OCI-LY7 (cell line): ENCODE results near the gene METTL26. TPM values are rescaled to one million over a fixed set of nuclear protein-coding genes. Genes with fewer than 3 reads are reported as not detected.

Experiments
- BruUV-seq: library from RNA; stranded (reverse); fragments of 400-500 nt; replicated peaks from 2 replicates; lab custom pipeline; 2021; lab: Mats Ljungman, UMichigan
- CTCF ChIA-PET: fragments of 300-600 bp; sonication (Branson Sonifier 250); formaldehyde crosslinking; loops from one replicate; lab custom pipeline; 2022; ENCODE audit warnings: antibody characterized with exemption; ENCODE audit not compliant: unreplicated experiment; lab: Charles Lee
- POLR2A ChIA-PET: fragments of 300-600 bp; sonication (Branson Sonifier 250); formaldehyde crosslinking; loops from one replicate; lab custom pipeline; 2022; ENCODE audit warnings: antibody characterized with exemption; lab: Charles Lee
- DNase-seq: peaks from one replicate; pipeline ENCODE4 v3.0.0-alpha.2; 2015; ENCODE audit warnings: low spot score
- H2AFZ ChIP-seq: fragments of 200-600 bp; sonication (generic), shearing (Covaris generic); 2 replicates; pipeline ENCODE4 v1.6.1; 2014; ENCODE audit warnings: mild to moderate bottlenecking, antibody characterized with exemption, low read length, moderate library complexity
- H3K27ac ChIP-seq: fragments of 200-600 bp; sonication (generic); 2 replicates; pipeline ENCODE4 v1.5.1; 2014; ENCODE audit warnings: mixed run types, low read depth, mild to moderate bottlenecking, moderate library complexity, low read length, inconsistent platforms; ENCODE audit not compliant: poor library complexity, severe bottlenecking
- H3K36me3 ChIP-seq: fragments of 200-600 bp; sonication (generic); 2 replicates; pipeline ENCODE4 v1.6.1; 2014; ENCODE audit warnings: mild to moderate bottlenecking, antibody characterized with exemption, low read length, moderate library complexity, mixed read lengths; ENCODE audit not compliant: insufficient read depth
- H3K4me1 ChIP-seq: fragments of 200-600 bp; sonication (generic); 2 replicates; pipeline ENCODE4 v1.5.1; 2014; ENCODE audit warnings: mild to moderate bottlenecking, low read length; ENCODE audit not compliant: insufficient read depth, poor library complexity, severe bottlenecking
- H3K4me2 ChIP-seq: fragments of 200-600 bp; sonication (generic); 2 replicates; pipeline ENCODE4 v1.6.1; 2014; ENCODE audit warnings: mild to moderate bottlenecking, low read length
- H3K4me3 ChIP-seq: fragments of 200-600 bp; sonication (generic); 2 replicates; pipeline ENCODE4 v1.5.1; 2014; ENCODE audit warnings: mild to moderate bottlenecking, low read depth, low read length; ENCODE audit not compliant: poor library complexity, severe bottlenecking
- H3K79me2 ChIP-seq: fragments of 200-600 bp; sonication (generic); 2 replicates; pipeline ENCODE4 v1.6.1; 2016; ENCODE audit warnings: low read depth, mild to moderate bottlenecking, low read length, moderate library complexity, mixed read lengths; ENCODE audit not compliant: insufficient read depth
- H3K9me2 ChIP-seq: fragments of 200-600 bp; sonication (generic); 2 replicates; pipeline ENCODE4 v1.6.1; 2016; ENCODE audit warnings: mild to moderate bottlenecking, low read length, mixed read lengths; ENCODE audit not compliant: insufficient read depth
- H3K9me3 ChIP-seq: fragments of 200-600 bp; sonication (generic); 2 replicates; pipeline ENCODE4 v1.6.1; 2014; ENCODE audit warnings: mild to moderate bottlenecking, mixed run types, low read length, mixed read lengths
- H4K20me1 ChIP-seq: fragments of 200-600 bp; sonication (generic); 2 replicates; pipeline ENCODE4 v1.6.1; 2014; ENCODE audit warnings: mild to moderate bottlenecking, antibody characterized with exemption, low read length, moderate library complexity, mixed read lengths; ENCODE audit not compliant: insufficient read depth
- EZH2phosphoT487 ChIP-seq: fragments of 200-600 bp; sonication (generic); IDR thresholded peaks from 2 replicates; pipeline ENCODE4 v1.6.1; 2018; ENCODE audit warnings: low read depth, borderline replicate concordance, mild to moderate bottlenecking, mixed run types, antibody characterized with exemption, low read length, moderate library complexity, mixed read lengths
- intact Hi-C: fragments of 100-400 bp; cut with micrococcal nuclease; formaldehyde crosslinking; loops from one replicate; pipeline ENCODE4 v1.10.0; 2022; ENCODE audit not compliant: unreplicated experiment
- total RNA-seq, 2 experiments: library from RNA; depleted of rRNA in 1 of 2; stranded (reverse); fragments of >200 nt in 1 of 2; shearing (Covaris generic) in 1 of 2; gene quantifications; 2 replicates each; pipeline ENCODE4 v1.2.3, GENCODE V29; 2014 to 2022
- TF ChIP-seq, protein P1 (sequence below): fragments of 200-600 bp; sonication (generic); conservative IDR thresholded peaks from 2 replicates; pipeline ENCODE4 v1.5.1; 2014; ENCODE audit warnings: mild to moderate bottlenecking, antibody characterized with exemption, low read length, moderate library complexity, mixed read lengths

Gene METTL26
- total RNA-seq, 2 experiments from 2014 or later: 99.0 to 152 TPM

DNA sequence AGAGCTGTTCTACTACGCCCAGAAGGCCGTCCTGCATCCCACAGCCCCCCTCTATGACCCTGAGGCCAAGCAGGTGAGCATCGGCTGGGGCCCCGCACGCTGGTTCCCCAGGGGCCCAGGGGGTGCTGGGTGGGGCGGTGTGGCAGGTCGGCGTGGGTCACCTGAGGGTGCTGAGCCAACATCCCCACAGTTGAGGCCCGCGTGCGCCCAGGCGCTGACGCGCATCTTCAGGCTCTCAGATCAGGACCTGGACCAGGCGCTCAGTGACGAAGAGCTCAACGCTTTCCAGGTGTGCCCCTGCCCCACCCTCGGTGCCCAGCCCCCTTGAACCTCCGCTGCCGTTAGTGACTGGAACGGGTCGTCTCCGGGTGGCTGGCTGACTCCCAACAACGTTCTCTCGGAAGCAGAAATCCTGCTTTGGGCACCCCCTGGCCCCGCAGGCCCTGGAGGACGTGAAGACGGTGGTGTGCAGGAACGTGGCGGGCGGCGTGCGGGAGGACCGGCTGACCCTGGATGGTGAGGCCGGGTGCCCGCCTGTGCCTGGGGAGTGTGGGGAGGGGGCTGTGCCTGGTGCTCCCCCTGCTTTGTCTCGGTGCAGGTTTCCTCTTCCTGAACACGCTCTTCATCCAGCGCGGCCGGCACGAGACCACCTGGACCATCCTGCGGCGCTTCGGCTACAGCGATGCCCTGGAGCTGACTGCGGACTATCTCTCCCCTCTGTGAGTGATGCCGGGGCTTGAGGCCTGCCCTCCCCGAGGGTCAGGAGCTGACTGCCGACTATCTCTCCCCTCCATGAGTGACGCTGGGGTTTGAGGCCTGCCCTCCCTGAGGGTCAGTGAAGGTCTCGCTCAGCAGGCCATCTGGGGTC, 34.6 kb upstream of the METTL26 start:
- H3K36me3 ChIP-seq: peaks cover 45% of the 10 kb centered on the region
- peaks cover 14% of the 10 kb centered on the region for H3K4me1 ChIP-seq
- H2AFZ ChIP-seq: no peak overlapping the region
- CTCF ChIA-PET: no interaction called here
- no peaks in the 10 kb centered on the region for H4K20me1 ChIP-seq
- POLR2A ChIA-PET: interaction anchor here (1.1 kb wide), 1 partner anchor 8 kb away, joined by 4 read pairs; no protein-coding TSS in a partner anchor
- TF ChIP-seq EZH2phosphoT487: no peak
- TF ChIP-seq, protein P1, sequence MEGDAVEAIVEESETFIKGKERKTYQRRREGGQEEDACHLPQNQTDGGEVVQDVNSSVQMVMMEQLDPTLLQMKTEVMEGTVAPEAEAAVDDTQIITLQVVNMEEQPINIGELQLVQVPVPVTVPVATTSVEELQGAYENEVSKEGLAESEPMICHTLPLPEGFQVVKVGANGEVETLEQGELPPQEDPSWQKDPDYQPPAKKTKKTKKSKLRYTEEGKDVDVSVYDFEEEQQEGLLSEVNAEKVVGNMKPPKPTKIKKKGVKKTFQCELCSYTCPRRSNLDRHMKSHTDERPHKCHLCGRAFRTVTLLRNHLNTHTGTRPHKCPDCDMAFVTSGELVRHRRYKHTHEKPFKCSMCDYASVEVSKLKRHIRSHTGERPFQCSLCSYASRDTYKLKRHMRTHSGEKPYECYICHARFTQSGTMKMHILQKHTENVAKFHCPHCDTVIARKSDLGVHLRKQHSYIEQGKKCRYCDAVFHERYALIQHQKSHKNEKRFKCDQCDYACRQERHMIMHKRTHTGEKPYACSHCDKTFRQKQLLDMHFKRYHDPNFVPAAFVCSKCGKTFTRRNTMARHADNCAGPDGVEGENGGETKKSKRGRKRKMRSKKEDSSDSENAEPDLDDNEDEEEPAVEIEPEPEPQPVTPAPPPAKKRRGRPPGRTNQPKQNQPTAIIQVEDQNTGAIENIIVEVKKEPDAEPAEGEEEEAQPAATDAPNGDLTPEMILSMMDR: no peak
- no TSS peak for BruUV-seq
- no peak overlapping the region for H3K4me3 ChIP-seq
- peaks cover 12% of the 10 kb centered on the region; the same call in 1 of the 2 replicates for H3K79me2 ChIP-seq
- no peak overlapping the region for H3K4me2 ChIP-seq
- H3K9me3 ChIP-seq: no peaks in the 10 kb centered on the region
- DNase-seq: no peak
- no peak overlapping the region for H3K27ac ChIP-seq
- no peaks in the 10 kb centered on the region for H3K9me2 ChIP-seq
- intact Hi-C loops: no loop called here

DNA sequence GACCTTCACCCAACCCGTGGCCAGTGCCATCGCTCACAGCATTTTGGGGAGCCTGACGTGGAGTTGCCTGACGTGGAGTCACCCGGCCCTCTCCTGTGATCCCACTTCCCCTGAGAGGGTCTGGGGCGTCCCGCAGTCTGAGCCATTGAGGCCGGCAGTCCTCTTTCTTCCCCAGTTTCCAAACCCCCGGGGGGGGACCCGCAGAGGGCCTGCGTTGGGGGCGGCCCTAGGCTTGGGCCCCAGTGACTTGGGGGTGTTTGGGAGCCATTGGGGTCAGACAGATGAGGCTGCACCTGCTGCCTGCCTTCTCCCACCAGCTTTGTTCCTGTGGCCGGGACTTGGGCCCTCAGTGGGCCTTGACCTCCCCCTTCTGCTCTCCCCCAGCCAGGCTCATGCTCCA, 33.6 kb upstream of the METTL26 start:
- H4K20me1 ChIP-seq: no peaks in the 10 kb centered on the region
- H3K4me1 ChIP-seq: peaks cover 14% of the 10 kb centered on the region
- TF ChIP-seq, protein P1: no peak
- TF ChIP-seq EZH2phosphoT487: no peak
- CTCF ChIA-PET: no interaction called here
- intact Hi-C loops: loop anchor here (2.0 kb wide), 1 partner anchor 21 kb away; the partner anchor contains the start of gene WDR90
- no TSS peak for BruUV-seq
- no peaks in the 10 kb centered on the region for H3K9me3 ChIP-seq
- H3K9me2 ChIP-seq: no peaks in the 10 kb centered on the region
- no peak overlapping the region for H2AFZ ChIP-seq
- H3K27ac ChIP-seq: no peak overlapping the region
- peak overlapping the region; percentile 88; the same call in 1 of the 2 replicates for H3K4me2 ChIP-seq
- peaks cover 12% of the 10 kb centered on the region; the same call in 1 of the 2 replicates for H3K79me2 ChIP-seq
- POLR2A ChIA-PET: interaction anchor here (0.5 to 1.1 kb wide), 2 partner anchors 10 to 1811 kb away, joined by 3 to 4 read pairs; no protein-coding TSS in a partner anchor
- no peak for DNase-seq
- H3K36me3 ChIP-seq: peaks cover 45% of the 10 kb centered on the region
- H3K4me3 ChIP-seq: peak overlapping the region; percentile 99
